Measurements from ENCODE around the gene RETREG2. TPM values are rescaled to one million over a fixed set of nuclear protein-coding genes. Genes with fewer than 3 reads are reported as not detected.

RETREG2 gene
- total RNA-seq, 4 donors from 2014 or later = 37.8 to 226 (median 102) TPM

- Histone ChIP-seq H3K27me3 (no peaks in the 10 kb centered on the region), H3K36me3 (peaks cover 0 to 25% (median 7%) of the 10 kb centered on the region in 4 donors), H3K27ac (peak overlapping the region in 2 of 4 donors; percentile 65 to 79), H3K4me1 (peaks cover 5 to 36% (median 14%) of the 10 kb centered on the region in 4 donors), H3K9me3 (no peaks in the 10 kb centered on the region), H3K4me3 (no peak overlapping the region)
- in situ Hi-C loops (cut with MboI; ENCODE audit: low pct_ligation_motif_present in 1 of 4, low pct_unique_long_range_greater_than_20kb in 1 of 4, low sequenced_read_pairs in 3 of 4) (loop anchor here in 3 of 4 donors (5.0 to 25.0 kb wide), 3 partner anchors 35 to 122 kb away; partner anchors contain the start of genes DNAJB2 (in 1 of the 3) and ZFAND2B (in 1 of the 3)), intact Hi-C loops (cut with DNase I; ENCODE audit: low total_unique reads) (no loop called here)
- no peak for DNase-seq
- 88 to 90% methylated on average over 2 to 16 of the region's 16 CpGs for WGBS, 2 donors (ENCODE audit: low coverage in 1 of 2)
- TF ChIP-seq EP300 (IDR thresholded peaks at IDR 0.05; ENCODE audit: low read depth) = no peak
- TF ChIP-seq POLR2AphosphoS5 (IDR thresholded peaks at IDR 0.05) = no peak
- TF ChIP-seq CTCF (IDR thresholded peaks at IDR 0.05) = no peak
- no peak for TF ChIP-seq POLR2A (IDR thresholded peaks at IDR 0.05)
These were observed 5.6 kb upstream of the RETREG2 start for GRCh38 chr2:219172231-219173154.

GRCh38 chr2:219173176-219173575 is 4.9 kb upstream of the RETREG2 start:
- H3K36me3 ChIP-seq = peaks cover 0 to 25% (median 7%) of the 10 kb centered on the region in 4 donors
- H3K9me3 ChIP-seq = no peaks in the 10 kb centered on the region
- H3K27ac ChIP-seq = no peak overlapping the region
- no peak for DNase-seq
- peaks cover 5 to 36% (median 14%) of the 10 kb centered on the region in 4 donors for H3K4me1 ChIP-seq
- in situ Hi-C loops (cut with MboI; ENCODE audit: low pct_ligation_motif_present in 1 of 4, low pct_unique_long_range_greater_than_20kb in 1 of 4, low sequenced_read_pairs in 3 of 4) = loop anchor here in 3 of 4 donors (5.0 to 25.0 kb wide), 3 partner anchors 34 to 122 kb away; partner anchors contain the start of genes DNAJB2 (in 1 of the 3) and ZFAND2B (in 1 of the 3)
- no peak overlapping the region for H3K4me3 ChIP-seq
- H3K27me3 ChIP-seq = no peaks in the 10 kb centered on the region
- intact Hi-C loops (cut with DNase I; ENCODE audit: low total_unique reads) = no loop called here
- WGBS, 2 donors (ENCODE audit: low coverage in 1 of 2) = 92% methylated on average over 6 of the region's 6 CpGs; no CpG with 5 or more reads in 1 of the 2 donors
- TF ChIP-seq EP300 (IDR thresholded peaks at IDR 0.05; ENCODE audit: low read depth) = no peak
- no peak for TF ChIP-seq POLR2AphosphoS5 (IDR thresholded peaks at IDR 0.05)
- TF ChIP-seq POLR2A (IDR thresholded peaks at IDR 0.05) = no peak
- no peak for TF ChIP-seq CTCF (IDR thresholded peaks at IDR 0.05)

GRCh38 chr2:219174146-219174545 is 3.9 kb upstream of the RETREG2 start:
- Histone ChIP-seq H3K36me3 (peaks cover 0 to 25% (median 7%) of the 10 kb centered on the region in 4 donors), H3K9me3 (no peaks in the 10 kb centered on the region), H3K27me3 (no peaks in the 10 kb centered on the region), H3K27ac (no peak overlapping the region), H3K4me3 (no peak overlapping the region), H3K4me1 (peaks cover 10 to 42% (median 20%) of the 10 kb centered on the region in 4 donors)
- intact Hi-C loops (cut with DNase I; ENCODE audit: low total_unique reads) = no loop called here
- TF ChIP-seq CTCF (IDR thresholded peaks at IDR 0.05) (no peak), POLR2A (IDR thresholded peaks at IDR 0.05) (no peak)
- no peak for DNase-seq
- WGBS, 2 donors (ENCODE audit: low coverage in 1 of 2) = 85% methylated on average over 3 of the region's 3 CpGs; no CpG with 5 or more reads in 1 of the 2 donors
- in situ Hi-C loops (cut with MboI; ENCODE audit: low pct_ligation_motif_present in 1 of 4, low pct_unique_long_range_greater_than_20kb in 1 of 4, low sequenced_read_pairs in 3 of 4) = loop anchor here in 3 of 4 donors (5.0 to 25.0 kb wide), 3 partner anchors 33 to 121 kb away; partner anchors contain the start of genes DNAJB2 (in 1 of the 3) and ZFAND2B (in 1 of the 3)

GRCh38 chr2:219174801-219175200 is 3.3 kb upstream of the RETREG2 start:
- no peak for DNase-seq
- Histone ChIP-seq H3K4me3 (no peak overlapping the region), H3K36me3 (peaks cover 0 to 25% (median 8%) of the 10 kb centered on the region in 4 donors), H3K27me3 (no peaks in the 10 kb centered on the region), H3K27ac (no peak overlapping the region), H3K4me1 (peaks cover 14 to 49% (median 25%) of the 10 kb centered on the region in 4 donors), H3K9me3 (no peaks in the 10 kb centered on the region)
- intact Hi-C loops (cut with DNase I; ENCODE audit: low total_unique reads) = no loop called here
- TF ChIP-seq POLR2AphosphoS5 (IDR thresholded peaks at IDR 0.05) = no peak
- TF ChIP-seq CTCF (IDR thresholded peaks at IDR 0.05) = no peak
- no peak for TF ChIP-seq EP300 (IDR thresholded peaks at IDR 0.05; ENCODE audit: low read depth)
- TF ChIP-seq POLR2A (IDR thresholded peaks at IDR 0.05) = no peak
- 83% methylated on average over 7 of the region's 7 CpGs; no CpG with 5 or more reads in 1 of the 2 donors for WGBS, 2 donors (ENCODE audit: low coverage in 1 of 2)
- in situ Hi-C loops (cut with MboI; ENCODE audit: low pct_ligation_motif_present in 1 of 4, low pct_unique_long_range_greater_than_20kb in 1 of 4, low sequenced_read_pairs in 3 of 4) = loop anchor here in 3 of 4 donors (5.0 to 25.0 kb wide), 3 partner anchors 32 to 120 kb away; partner anchors contain the start of genes DNAJB2 (in 1 of the 3) and ZFAND2B (in 1 of the 3)

Data from transverse colon (tissue), 4 donors.